ENCODE data around the gene GOLGA8S. TPM values are rescaled to one million over a fixed set of nuclear protein-coding genes. Genes with fewer than 3 reads are reported as not detected.
"Not testable (repeated sequence)": the region's sequence is repeated elsewhere in the genome, so short reads cannot be mapped to it uniquely, and the experiment has no call there.

GOLGA8S gene
- total RNA-seq, 1 donor from 2014 or later, result 1.5 TPM

- ATAC-seq (no peak), DNase-seq (ENCODE audit: low spot score) (no peak)
- intact Hi-C loops (cut with DNase I), result no loop called here
These were observed 40.6 kb downstream of the GOLGA8S start for GRCh38 chr15:23395030-23395692.

- ATAC-seq (no peak), DNase-seq (ENCODE audit: low spot score) (no peak)
- intact Hi-C loops (cut with DNase I), result no loop called here
These were observed 41.3 kb downstream of the GOLGA8S start for GRCh38 chr15:23395832-23396231.

GRCh38 chr15:23397779-23398178, 43.2 kb downstream of the GOLGA8S start:
- ATAC-seq (no peak), DNase-seq (ENCODE audit: low spot score) (no peak)
- intact Hi-C loops (cut with DNase I), result no loop called here

- DNase-seq (ENCODE audit: low spot score); intact Hi-C loops (cut with DNase I); ATAC-seq: not testable (repeated sequence)
These were observed 43.8 kb downstream of the GOLGA8S start for GRCh38 chr15:23398357-23398756.

GRCh38 chr15:23399207-23399606, 44.7 kb downstream of the GOLGA8S start:
- DNase-seq (ENCODE audit: low spot score); intact Hi-C loops (cut with DNase I); ATAC-seq: not testable (repeated sequence)

GRCh38 chr15:23401627-23402026, 47.1 kb downstream of the GOLGA8S start:
- DNase-seq (ENCODE audit: low spot score), result no peak
- ATAC-seq, result no peak
- intact Hi-C loops (cut with DNase I), result no loop called here

GRCh38 chr15:23402140-23402539, 47.6 kb downstream of the GOLGA8S start:
- intact Hi-C loops (cut with DNase I), result no loop called here
- ATAC-seq (no peak), DNase-seq (ENCODE audit: low spot score) (no peak)

GRCh38 chr15:23402544-23402943, 48.0 kb downstream of the GOLGA8S start:
- intact Hi-C loops (cut with DNase I), result no loop called here
- no peak for DNase-seq (ENCODE audit: low spot score)
- no peak for ATAC-seq

GRCh38 chr15:23403550-23403949, 49.0 kb downstream of the GOLGA8S start:
- intact Hi-C loops (cut with DNase I), result no loop called here
- ATAC-seq, result no peak
- no peak for DNase-seq (ENCODE audit: low spot score)

GRCh38 chr15:23411841-23412240, 57.3 kb downstream of the GOLGA8S start:
- DNase-seq (ENCODE audit: low spot score) (no peak), ATAC-seq (no peak)
- intact Hi-C loops (cut with DNase I), result no loop called here

- intact Hi-C loops (cut with DNase I), result not testable (repeated sequence)
These were observed 58.5 kb downstream of the GOLGA8S start for GRCh38 chr15:23412881-23413600.

More at GRCh38 chr15:23412881-23413600, 58.5 kb downstream of the GOLGA8S start:
- DNase-seq (ENCODE audit: low spot score); ATAC-seq: not testable (repeated sequence)

Other genes starting within 250 kb of the GOLGA8S start
- not detected for gene GOLGA6L1, start 217.9 kb upstream of the GOLGA8S start, total RNA-seq
- gene GOLGA6L26, start 20.6 kb upstream of the GOLGA8S start, total RNA-seq, result not detected
- gene GOLGA6L2, start 92.5 kb downstream of the GOLGA8S start, total RNA-seq, result not detected
- 2.3 TPM for gene MKRN3, start 210.9 kb downstream of the GOLGA8S start, total RNA-seq

Data from sciatic nerve (tissue), 2 donors.